ENCODE data around the gene PRG3. TPM values are rescaled to one million over a fixed set of nuclear protein-coding genes. Genes with fewer than 3 reads are reported as not detected.

The PRG3 gene
- total and polyA plus RNA-seq, 2 of the 13 experiments (the other 11 are each of a cell fraction or from before 2014, with no cell fraction given), result not detected

GRCh38 chr11:57375490-57375889, 5.5 kb downstream of the PRG3 start:
- Histone ChIP-seq H3K4me3 (replicated peaks in 1 of 3; ENCODE audit: insufficient read depth in 1 of 3, low read depth in 2 of 3, low read length in 3 of 3) (no peak overlapping the region), H2AFZ (ENCODE audit: low read length) (no peak overlapping the region), H3K27me3 (ENCODE audit: control insufficient read depth in 1 of 2, insufficient read depth in 2 of 2, low read length in 2 of 2) (peaks cover 0 to 5% of the 10 kb centered on the region in 2 experiments; a peak in 3 of 5 replicates), H3K9me3 (ENCODE audit: low read length) (no peaks in the 10 kb centered on the region), H3K27ac (ENCODE audit: extremely low read length, insufficient read depth, low read length) (no peak overlapping the region), H3K4me2 (ENCODE audit: low read depth, low read length) (no peak overlapping the region), H3K4me1 (ENCODE audit: insufficient read depth, low read length) (peaks cover 13% of the 10 kb centered on the region), H3K36me3 (replicated peaks in 1 of 2; ENCODE audit: control insufficient read depth in 1 of 2, insufficient read depth in 2 of 2, low read length in 2 of 2) (no peaks in the 10 kb centered on the region), H3K79me2 (ENCODE audit: insufficient read depth, low read length) (no peaks in the 10 kb centered on the region), H4K20me1 (ENCODE audit: insufficient read depth, low read length) (no peaks in the 10 kb centered on the region), H3K9ac (ENCODE audit: insufficient read depth, low read depth, low read length) (no peak overlapping the region)
- POLR2A ChIA-PET, result no interaction called here
- no TSS peak for BruUV-seq (replicated peaks)
- WGBS (ENCODE audit: low lambda C conversion rate), result 11% methylated on average over 2 of the region's 2 CpGs
- no peak for DNase-seq (ENCODE audit: low spot score)
- intact Hi-C loops (cut with micrococcal nuclease; ENCODE audit: unreplicated experiment), result no loop called here
- CTCF ChIA-PET (ENCODE audit: low intra/inter-chr PET ratio, low total read pairs), result no interaction called here
- ATAC-seq, result no peak
- in situ Hi-C loops (cut with HindIII; ENCODE audit: extremely low pct_ligation_motif_present, low pct_unique_long_range_greater_than_20kb), result no loop called here
- no peak for FAIRE-seq
- TF ChIP-seq NRL (CRISPR knock-in tag; IDR thresholded peaks at IDR 0.05; ENCODE audit: borderline replicate concordance) (no peak), ZFP90 (CRISPR knock-in tag; IDR thresholded peaks at IDR 0.05; ENCODE audit: borderline replicate concordance) (no peak), ZBTB38 (CRISPR knock-in tag; IDR thresholded peaks at IDR 0.05) (no peak), ZNF207 (IDR thresholded peaks at IDR 0.05; ENCODE audit: borderline replicate concordance) (no peak), PHF20 (CRISPR knock-in tag; IDR thresholded peaks at IDR 0.05) (no peak), SNAPC4 (CRISPR knock-in tag; IDR thresholded peaks at IDR 0.05) (no peak), ZNF3 (CRISPR knock-in tag; IDR thresholded peaks at IDR 0.05) (no peak), MEF2D (CRISPR knock-in tag; IDR thresholded peaks at IDR 0.05) (no peak), TCF7L2 (IDR thresholded peaks at IDR 0.05; ENCODE audit: low read depth, low read length) (no peak), RNF2 (conservative IDR thresholded peaks at IDR 0.05; ENCODE audit: low read depth) (no peak), RERE (CRISPR knock-in tag; IDR thresholded peaks at IDR 0.05; ENCODE audit: low read depth) (no peak), ZEB1 (IDR thresholded peaks at IDR 0.05; ENCODE audit: insufficient replicate concordance, low read depth) (no peak)
- TF ChIP-seq, protein P1, sequence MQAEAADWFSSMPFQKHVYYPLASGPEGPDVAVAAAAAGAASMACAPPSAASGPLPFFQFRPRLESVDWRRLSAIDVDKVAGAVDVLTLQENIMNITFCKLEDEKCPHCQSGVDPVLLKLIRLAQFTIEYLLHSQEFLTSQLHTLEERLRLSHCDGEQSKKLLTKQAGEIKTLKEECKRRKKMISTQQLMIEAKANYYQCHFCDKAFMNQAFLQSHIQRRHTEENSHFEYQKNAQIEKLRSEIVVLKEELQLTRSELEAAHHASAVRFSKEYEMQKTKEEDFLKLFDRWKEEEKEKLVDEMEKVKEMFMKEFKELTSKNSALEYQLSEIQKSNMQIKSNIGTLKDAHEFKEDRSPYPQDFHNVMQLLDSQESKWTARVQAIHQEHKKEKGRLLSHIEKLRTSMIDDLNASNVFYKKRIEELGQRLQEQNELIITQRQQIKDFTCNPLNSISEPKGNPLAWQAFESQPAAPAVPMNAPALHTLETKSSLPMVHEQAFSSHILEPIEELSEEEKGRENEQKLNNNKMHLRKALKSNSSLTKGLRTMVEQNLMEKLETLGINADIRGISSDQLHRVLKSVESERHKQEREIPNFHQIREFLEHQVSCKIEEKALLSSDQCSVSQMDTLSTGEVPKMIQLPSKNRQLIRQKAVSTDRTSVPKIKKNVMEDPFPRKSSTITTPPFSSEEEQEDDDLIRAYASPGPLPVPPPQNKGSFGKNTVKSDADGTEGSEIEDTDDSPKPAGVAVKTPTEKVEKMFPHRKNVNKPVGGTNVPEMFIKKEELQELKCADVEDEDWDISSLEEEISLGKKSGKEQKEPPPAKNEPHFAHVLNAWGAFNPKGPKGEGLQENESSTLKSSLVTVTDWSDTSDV (CRISPR knock-in tag; IDR thresholded peaks at IDR 0.05), result no peak

All from HepG2 (cell line).